IMR-90 (cell line): ENCODE measurements around the gene GRID1.

Source experiments
- RFX5 ChIP-seq: IDR thresholded peaks from 2 replicates; pipeline ENCODE4 v1.8.0; 2012; ENCODE audit warnings: low read depth, mild to moderate bottlenecking, low read length, moderate library complexity
- SMC3 ChIP-seq: fragments of 150-350 bp; IDR thresholded peaks from 2 replicates; pipeline ENCODE4 v1.6.1; 2016; ENCODE audit warnings: low read depth, mild to moderate bottlenecking, antibody characterized with exemption, low read length, moderate library complexity
- TF ChIP-seq, protein P1 (sequence below): conservative IDR thresholded peaks from 2 replicates; pipeline ENCODE4 v1.5.1; 2012; ENCODE audit warnings: mild to moderate bottlenecking, low read depth, low read length, improper control_type of control experiment

DNA sequence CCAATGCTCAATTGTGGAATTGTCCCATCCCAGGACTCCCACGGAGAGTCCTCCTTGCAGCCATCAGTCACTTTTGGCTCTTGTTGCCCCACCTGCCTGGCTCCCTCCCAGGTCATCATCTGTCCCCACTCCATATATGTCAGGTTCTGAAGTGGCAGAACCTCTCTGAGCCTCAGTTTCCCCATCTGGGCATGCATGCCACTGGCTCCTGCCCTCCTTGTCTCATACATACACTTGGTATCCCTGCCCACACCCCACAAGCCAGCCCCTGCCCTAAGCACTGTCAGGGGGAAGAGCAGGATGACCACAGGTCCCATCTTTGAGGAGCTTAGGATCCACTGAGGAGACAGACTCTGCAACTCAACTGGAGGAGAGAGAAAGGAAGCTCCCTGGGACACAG, 156.9 kb downstream of the GRID1 start:
- TF ChIP-seq, protein P1, sequence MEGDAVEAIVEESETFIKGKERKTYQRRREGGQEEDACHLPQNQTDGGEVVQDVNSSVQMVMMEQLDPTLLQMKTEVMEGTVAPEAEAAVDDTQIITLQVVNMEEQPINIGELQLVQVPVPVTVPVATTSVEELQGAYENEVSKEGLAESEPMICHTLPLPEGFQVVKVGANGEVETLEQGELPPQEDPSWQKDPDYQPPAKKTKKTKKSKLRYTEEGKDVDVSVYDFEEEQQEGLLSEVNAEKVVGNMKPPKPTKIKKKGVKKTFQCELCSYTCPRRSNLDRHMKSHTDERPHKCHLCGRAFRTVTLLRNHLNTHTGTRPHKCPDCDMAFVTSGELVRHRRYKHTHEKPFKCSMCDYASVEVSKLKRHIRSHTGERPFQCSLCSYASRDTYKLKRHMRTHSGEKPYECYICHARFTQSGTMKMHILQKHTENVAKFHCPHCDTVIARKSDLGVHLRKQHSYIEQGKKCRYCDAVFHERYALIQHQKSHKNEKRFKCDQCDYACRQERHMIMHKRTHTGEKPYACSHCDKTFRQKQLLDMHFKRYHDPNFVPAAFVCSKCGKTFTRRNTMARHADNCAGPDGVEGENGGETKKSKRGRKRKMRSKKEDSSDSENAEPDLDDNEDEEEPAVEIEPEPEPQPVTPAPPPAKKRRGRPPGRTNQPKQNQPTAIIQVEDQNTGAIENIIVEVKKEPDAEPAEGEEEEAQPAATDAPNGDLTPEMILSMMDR: no peak
- TF ChIP-seq SMC3 (no peak), RFX5 (no peak)
